MM.1S (cell line): ENCODE results near the gene THAP10.

Source experiments
- DNase-seq: peaks from one replicate; pipeline ENCODE4 v3.0.0-alpha.2; 2015
- H2AFZ ChIP-seq: fragments of 300-600 bp; sonication (generic); 2 replicates; pipeline ENCODE4 v1.6.0; 2016; ENCODE audit warnings: antibody characterized with exemption, low read length
- H3F3A ChIP-seq: fragments of 300-600 bp; sonication (generic); 2 replicates; pipeline ENCODE4 v1.6.1; 2016; ENCODE audit warnings: mild to moderate bottlenecking, antibody characterized with exemption, low read length, moderate library complexity, mixed read lengths; ENCODE audit not compliant: insufficient read depth
- H3K27ac ChIP-seq: fragments of 300-600 bp; sonication (generic); 2 replicates; pipeline ENCODE4 v1.5.1; 2016; ENCODE audit warnings: mild to moderate bottlenecking, low read length
- H3K27me3 ChIP-seq: fragments of 300-600 bp; sonication (generic); replicated peaks from 2 replicates; pipeline ENCODE4 v1.6.0; 2016; ENCODE audit warnings: low read length; ENCODE audit not compliant: insufficient read depth
- H3K36me3 ChIP-seq: fragments of 300-600 bp; sonication (generic); replicated peaks from 2 replicates; pipeline ENCODE4 v1.6.1; 2016; ENCODE audit warnings: mild to moderate bottlenecking, low read length, mixed read lengths; ENCODE audit not compliant: insufficient read depth
- H3K4me1 ChIP-seq: fragments of 300-600 bp; sonication (generic); 2 replicates; pipeline ENCODE4 v1.6.1; 2016; ENCODE audit warnings: low read length, mixed read lengths
- H3K4me2 ChIP-seq: fragments of 300-600 bp; sonication (generic); 2 replicates; pipeline ENCODE4 v1.6.0; 2016; ENCODE audit warnings: low read depth, low read length
- H3K4me3 ChIP-seq: fragments of 300-600 bp; sonication (generic); 2 replicates; pipeline ENCODE4 v1.5.1; 2016; ENCODE audit warnings: low read length, mixed read lengths
- H3K79me2 ChIP-seq: fragments of 300-600 bp; sonication (generic); 2 replicates; pipeline ENCODE4 v1.6.1; 2016; ENCODE audit warnings: mixed run types, low read length, mixed read lengths
- H3K9ac ChIP-seq: fragments of 300-600 bp; sonication (generic); 2 replicates; pipeline ENCODE4 v1.6.1; 2016; ENCODE audit warnings: low read length, mixed read lengths
- H3K9me2 ChIP-seq: fragments of 300-600 bp; sonication (generic); replicated peaks from 2 replicates; pipeline ENCODE4 v1.6.1; 2016; ENCODE audit warnings: mild to moderate bottlenecking, low read length, mixed read lengths; ENCODE audit not compliant: insufficient read depth
- H3K9me3 ChIP-seq: fragments of 300-600 bp; sonication (generic); replicated peaks from 2 replicates; pipeline ENCODE4 v1.6.1; 2016; ENCODE audit warnings: mild to moderate bottlenecking, low read length, mixed read lengths; ENCODE audit not compliant: insufficient read depth
- H4K20me1 ChIP-seq: fragments of 300-600 bp; sonication (generic); 2 replicates; pipeline ENCODE4 v1.6.1; 2016; ENCODE audit warnings: mild to moderate bottlenecking, low read length, moderate library complexity, mixed read lengths; ENCODE audit not compliant: insufficient read depth
- EZH2 ChIP-seq: fragments of 300-600 bp; sonication (generic); optimal IDR thresholded peaks from 2 replicates; pipeline ENCODE3; 2017; ENCODE audit warnings: low read depth, mild to moderate bottlenecking, antibody characterized with exemption, low read length, mixed read lengths
- EZH2phosphoT487 ChIP-seq: fragments of 300-600 bp; sonication (generic); IDR thresholded peaks from 2 replicates; pipeline ENCODE4 v1.6.1; 2018; ENCODE audit warnings: antibody characterized with exemption, low read length
- TF ChIP-seq, protein P1 (sequence below): fragments of 300-600 bp; sonication (generic); IDR thresholded peaks from 2 replicates; pipeline ENCODE4 v1.5.1; 2016; ENCODE audit warnings: antibody characterized with exemption, low read length, mixed read lengths

THAP10 gene

DNA sequence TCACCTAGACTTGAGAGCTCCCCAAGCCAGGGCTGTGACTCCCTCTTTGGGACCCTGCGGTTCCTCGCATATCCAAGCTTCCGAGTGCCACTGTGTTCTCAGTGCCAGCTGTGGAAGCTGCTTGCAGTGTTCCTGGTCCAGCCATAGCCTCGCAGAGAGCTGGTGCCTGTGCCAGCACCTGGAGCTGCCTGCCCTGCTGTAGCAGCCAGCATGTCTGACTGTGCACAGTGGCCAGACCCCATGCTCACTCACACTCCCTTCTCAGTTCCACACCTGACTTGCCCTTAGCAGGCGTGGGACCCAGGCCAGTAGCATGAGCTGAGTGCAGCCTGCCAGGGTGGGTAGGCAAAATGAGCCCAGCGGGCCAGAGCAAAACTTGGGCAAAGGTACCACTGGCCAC is 25.7 kb upstream of the THAP10 start:
- Histone ChIP-seq H3K36me3 (no peaks in the 10 kb centered on the region), H3K79me2 (no peaks in the 10 kb centered on the region), H3K9me3 (no peaks in the 10 kb centered on the region), H3K4me1 (peaks cover 7% of the 10 kb centered on the region), H3K27ac (no peak overlapping the region), H2AFZ (no peak overlapping the region), H3K9me2 (no peaks in the 10 kb centered on the region), H3K4me2 (no peak overlapping the region), H4K20me1 (no peaks in the 10 kb centered on the region), H3K4me3 (no peak overlapping the region), H3K27me3 (0 out of 2 replicates have a peak, but pooled peaks cover 15% of the 10 kb centered on the region), H3K9ac (no peak overlapping the region), H3F3A (no peaks in the 10 kb centered on the region)
- no peak for TF ChIP-seq EZH2phosphoT487
- no peak for TF ChIP-seq EZH2
- TF ChIP-seq, protein P1, sequence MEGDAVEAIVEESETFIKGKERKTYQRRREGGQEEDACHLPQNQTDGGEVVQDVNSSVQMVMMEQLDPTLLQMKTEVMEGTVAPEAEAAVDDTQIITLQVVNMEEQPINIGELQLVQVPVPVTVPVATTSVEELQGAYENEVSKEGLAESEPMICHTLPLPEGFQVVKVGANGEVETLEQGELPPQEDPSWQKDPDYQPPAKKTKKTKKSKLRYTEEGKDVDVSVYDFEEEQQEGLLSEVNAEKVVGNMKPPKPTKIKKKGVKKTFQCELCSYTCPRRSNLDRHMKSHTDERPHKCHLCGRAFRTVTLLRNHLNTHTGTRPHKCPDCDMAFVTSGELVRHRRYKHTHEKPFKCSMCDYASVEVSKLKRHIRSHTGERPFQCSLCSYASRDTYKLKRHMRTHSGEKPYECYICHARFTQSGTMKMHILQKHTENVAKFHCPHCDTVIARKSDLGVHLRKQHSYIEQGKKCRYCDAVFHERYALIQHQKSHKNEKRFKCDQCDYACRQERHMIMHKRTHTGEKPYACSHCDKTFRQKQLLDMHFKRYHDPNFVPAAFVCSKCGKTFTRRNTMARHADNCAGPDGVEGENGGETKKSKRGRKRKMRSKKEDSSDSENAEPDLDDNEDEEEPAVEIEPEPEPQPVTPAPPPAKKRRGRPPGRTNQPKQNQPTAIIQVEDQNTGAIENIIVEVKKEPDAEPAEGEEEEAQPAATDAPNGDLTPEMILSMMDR = no peak
- DNase-seq = no peak

DNA sequence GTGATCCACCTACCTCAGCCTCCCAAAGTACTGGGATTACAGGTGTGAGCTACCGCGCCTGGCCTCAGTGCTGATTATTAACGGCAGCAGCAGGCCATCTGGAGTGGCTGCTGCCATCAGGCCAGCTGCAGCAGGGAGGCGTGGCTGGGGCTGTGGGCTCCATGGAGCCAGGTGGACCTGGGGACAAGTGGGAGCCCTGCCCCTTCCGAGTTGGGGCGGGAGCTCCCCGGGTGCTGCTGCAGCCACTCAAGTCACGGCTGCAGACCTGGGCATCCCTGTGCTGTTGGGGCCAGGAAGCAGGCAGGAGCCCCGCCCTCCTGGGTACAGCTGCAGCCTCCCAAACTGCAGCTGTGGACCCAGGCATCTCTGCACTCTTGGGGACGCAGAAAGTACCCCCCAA is 24.3 kb upstream of the THAP10 start:
- no peak overlapping the region for H2AFZ ChIP-seq
- no peaks in the 10 kb centered on the region for H4K20me1 ChIP-seq
- no peak overlapping the region for H3K9ac ChIP-seq
- peaks cover 12% of the 10 kb centered on the region for H3K4me1 ChIP-seq
- H3K27me3 ChIP-seq = 0 out of 2 replicates have a peak, but pooled peaks cover 15% of the 10 kb centered on the region
- H3K27ac ChIP-seq = no peak overlapping the region
- H3K36me3 ChIP-seq = no peaks in the 10 kb centered on the region
- TF ChIP-seq EZH2phosphoT487 (no peak), EZH2 (no peak)
- TF ChIP-seq, protein P1 = no peak
- DNase-seq = no peak
- H3K79me2 ChIP-seq = no peaks in the 10 kb centered on the region
- no peak overlapping the region for H3K4me2 ChIP-seq
- no peaks in the 10 kb centered on the region for H3F3A ChIP-seq
- no peak overlapping the region for H3K4me3 ChIP-seq
- no peaks in the 10 kb centered on the region for H3K9me3 ChIP-seq
- H3K9me2 ChIP-seq = no peaks in the 10 kb centered on the region

DNA sequence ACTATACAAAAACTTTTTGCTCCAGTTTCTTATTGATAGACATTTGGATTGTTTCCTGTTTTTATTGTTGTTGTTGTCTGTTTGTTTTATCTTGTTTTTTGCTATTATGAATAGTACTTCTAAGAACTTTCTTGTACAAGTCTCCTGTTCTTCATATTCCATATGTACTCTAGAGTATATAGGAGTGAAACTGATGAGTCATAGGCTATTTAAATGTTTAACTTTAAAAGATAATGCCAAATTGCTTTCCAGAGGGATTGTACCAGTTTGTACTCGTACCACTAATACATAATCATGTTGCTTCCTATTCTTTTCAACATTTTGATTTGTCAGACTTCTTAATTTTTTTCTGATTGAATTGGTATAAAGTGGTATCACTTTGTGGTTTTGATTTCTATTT is 20.0 kb upstream of the THAP10 start:
- no peak overlapping the region for H3K4me2 ChIP-seq
- no peaks in the 10 kb centered on the region for H3K9me2 ChIP-seq
- no peaks in the 10 kb centered on the region; the same call in 1 of the 2 replicates for H3K9me3 ChIP-seq
- H2AFZ ChIP-seq = no peak overlapping the region
- H3K4me1 ChIP-seq = peaks cover 4% of the 10 kb centered on the region
- TF ChIP-seq, protein P1 = no peak
- no peak for TF ChIP-seq EZH2phosphoT487
- no peaks in the 10 kb centered on the region for H3F3A ChIP-seq
- no peak overlapping the region for H3K27ac ChIP-seq
- H3K27me3 ChIP-seq = no peaks in the 10 kb centered on the region
- H3K79me2 ChIP-seq = no peaks in the 10 kb centered on the region
- no peaks in the 10 kb centered on the region for H3K36me3 ChIP-seq
- no peaks in the 10 kb centered on the region for H4K20me1 ChIP-seq
- H3K9ac ChIP-seq = no peak overlapping the region
- no peak overlapping the region for H3K4me3 ChIP-seq
- no peak for DNase-seq

DNA sequence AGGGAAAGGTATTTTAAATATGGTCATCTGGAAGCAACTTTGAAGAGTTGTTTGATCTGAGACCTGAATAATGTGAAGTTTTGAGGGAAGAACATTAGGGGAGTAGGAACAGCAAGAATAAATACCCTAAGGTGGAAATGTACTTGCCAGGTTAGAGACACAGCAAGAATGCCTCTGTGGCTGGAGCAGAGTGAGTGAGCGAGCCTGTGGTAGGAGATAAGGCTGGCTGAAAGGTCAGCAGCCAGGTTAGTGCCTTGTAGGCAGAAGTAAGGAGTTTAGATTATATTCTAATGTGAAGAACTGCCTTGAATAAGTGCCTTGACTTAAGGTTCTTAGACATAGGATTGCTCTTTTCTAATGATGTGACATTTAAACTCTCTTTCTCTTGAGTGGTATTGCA is 18.7 kb upstream of the THAP10 start:
- no peaks in the 10 kb centered on the region for H3F3A ChIP-seq
- no peaks in the 10 kb centered on the region for H4K20me1 ChIP-seq
- no peaks in the 10 kb centered on the region for H3K27me3 ChIP-seq
- H3K9ac ChIP-seq = no peak overlapping the region
- no peaks in the 10 kb centered on the region for H3K9me2 ChIP-seq
- no peak overlapping the region for H2AFZ ChIP-seq
- no peak for DNase-seq
- no peak overlapping the region for H3K4me3 ChIP-seq
- no peak overlapping the region for H3K27ac ChIP-seq
- no peak overlapping the region for H3K4me2 ChIP-seq
- H3K9me3 ChIP-seq = no peaks in the 10 kb centered on the region; the same call in 1 of the 2 replicates
- H3K79me2 ChIP-seq = no peaks in the 10 kb centered on the region
- TF ChIP-seq EZH2 (no peak), EZH2phosphoT487 (no peak)
- TF ChIP-seq, protein P1 = no peak
- peaks cover 4% of the 10 kb centered on the region for H3K4me1 ChIP-seq
- H3K36me3 ChIP-seq = no peaks in the 10 kb centered on the region
